ENCODE results near the gene POMGNT2. TPM values are rescaled to one million over a fixed set of nuclear protein-coding genes. Genes with fewer than 3 reads are reported as not detected.

POMGNT2 gene
- total and polyA plus RNA-seq, 2 of the 8 experiments (the other 6 are each of a cell fraction or from before 2014, with no cell fraction given): 13.6 to 35.7 TPM

- no peak for TF ChIP-seq RAD21 (IDR thresholded peaks at IDR 0.05 in 1 of 2, conservative IDR thresholded peaks at IDR 0.05 in 1 of 2; ENCODE audit: low read depth in 2 of 2, low read length in 2 of 2)
- no peak for TF ChIP-seq CHD1 (IDR thresholded peaks at IDR 0.05; ENCODE audit: low read depth, low read length)
- TF ChIP-seq GTF2F1 (IDR thresholded peaks at IDR 0.05; ENCODE audit: borderline replicate concordance, low read depth, low read length): no peak
- no peak for TF ChIP-seq HDAC6 (IDR thresholded peaks at IDR 0.05; ENCODE audit: low read depth, low read length)
- no peak for TF ChIP-seq ATF3 (IDR thresholded peaks at IDR 0.05; ENCODE audit: insufficient read depth, low read depth, low read length)
- no peak for TF ChIP-seq SRF (IDR thresholded peaks at IDR 0.05; ENCODE audit: low read depth, low read length)
Measured at GRCh38 chr3:43041517-43041916, 64.4 kb downstream of the POMGNT2 start (continued).
